Kidney (tissue), 14 donors: ENCODE measurements around the gene AQP1. TPM values are rescaled to one million over a fixed set of nuclear protein-coding genes. Genes with fewer than 3 reads are reported as not detected.

Experiments
- DNase-seq, 5 donors: peaks; one replicate each; pipeline ENCODE4 v3.0.0-alpha.2; 2013 to 2020
- FAIRE-seq: peaks from 2 replicates; lab custom pipeline; 2012; peaks lifted over from hg19 to GRCh38; lab: Jason Lieb, UNC
- H3K27ac ChIP-seq, 2 donors: one replicate each; pipeline ENCODE4 v1.7.0; 2013; ENCODE audit warnings: low read depth in 2 of 2, low read length in 2 of 2, inconsistent platforms in 1 of 2
- H3K27me3 ChIP-seq: one replicate; pipeline ENCODE4 v1.7.1; 2013; ENCODE audit warnings: low read length, inconsistent platforms; ENCODE audit not compliant: control insufficient read depth, insufficient read depth
- H3K36me3 ChIP-seq, 3 donors: one replicate each; pipeline versions ENCODE4 v1.7.0 to v1.7.1; 2013; ENCODE audit warnings: low read length in 3 of 3, control low read depth in 1 of 3, inconsistent platforms in 1 of 3; ENCODE audit not compliant: insufficient read depth in 3 of 3, control insufficient read depth in 2 of 3
- H3K4me1 ChIP-seq, 3 donors: one replicate each; pipeline versions ENCODE4 v1.7.0 to v1.7.1; 2013; ENCODE audit warnings: low read length in 3 of 3, inconsistent platforms in 1 of 3, low read depth in 1 of 3; ENCODE audit not compliant: control insufficient read depth in 2 of 3, insufficient read depth in 2 of 3
- H3K4me3 ChIP-seq, 3 donors: one replicate each; pipeline versions ENCODE4 v1.7.0 to v1.8.1; 2013; ENCODE audit warnings: low read length in 3 of 3, control low read depth in 1 of 3, inconsistent platforms in 1 of 3
- H3K9ac ChIP-seq, 3 donors: one replicate each; pipeline versions ENCODE4 v1.7.0 to v1.7.1; 2013; ENCODE audit warnings: low read length in 3 of 3, control low read depth in 1 of 3, inconsistent platforms in 1 of 3
- H3K9me3 ChIP-seq, 3 donors: one replicate each; pipeline versions ENCODE4 v1.7.0 to v1.7.1; 2013; ENCODE audit warnings: low read length in 3 of 3, control low read depth in 1 of 3, inconsistent platforms in 1 of 3; ENCODE audit not compliant: control insufficient read depth in 2 of 3, insufficient read depth in 1 of 3
- CTCF ChIP-seq: IDR thresholded peaks from 3 replicates; pipeline ENCODE4 v1.5.1; 2012; ENCODE audit warnings: mild to moderate bottlenecking, moderate library complexity, borderline replicate concordance; ENCODE audit not compliant: insufficient read depth; ENCODE audit errors: extremely low read depth
- intact Hi-C: fragments of 100-400 bp; cut with DNase I; formaldehyde crosslinking; loops from one replicate; pipeline ENCODE4 v1.11.1; 2022
- polyA plus RNA-seq: library from polyadenylated mRNA; stranded (reverse); fragments of 350-450 nt; fragmentation: Illumina TruSeq; extraction: RNeasy Lipid Tissue Mini Kit (QIAGEN cat#74804); gene quantifications from one replicate; pipeline ENCODE4 v1.2.3, GENCODE V29; 2014; ENCODE audit warnings: low read depth, low replicate concordance; ENCODE audit not compliant: insufficient read depth
- total RNA-seq: library from RNA; stranded (reverse); fragmentation: NEBNext Ultra II Directional; extraction: Animal tissue kit (Norgen Biotek cat#: 25700); gene quantifications from one replicate; pipeline ENCODE4 v1.2.1, GENCODE V29; 2021
- donor health status: control.
- donor health status: control.
- donor health status: control.
- donor health status: control.
- donor health status: control.
- donor health status: DM: yes; HTN: yes; CAD: no.
- donor health status: Normal renal cell carcinoma (clear cell type).

Gene AQP1
- total and polyA plus RNA-seq, 2 donors from 2014 or later: 291 to 617 TPM

GRCh38 chr7:30881448-30881847, 30.2 kb upstream of the AQP1 start:
- H3K27me3 ChIP-seq: no peaks in the 10 kb centered on the region

GRCh38 chr7:30884881-30885280, 26.8 kb upstream of the AQP1 start:
- Histone ChIP-seq H3K27me3 (no peaks in the 10 kb centered on the region), H3K36me3 (peaks cover 0 to 1% (median 0%) of the 10 kb centered on the region in 3 donors), H3K9me3 (no peaks in the 10 kb centered on the region), H3K4me1 (peaks cover 0 to 6% (median 2%) of the 10 kb centered on the region in 3 donors), H3K9ac (no peak overlapping the region), H3K4me3 (no peak overlapping the region), H3K27ac (no peak overlapping the region)
- TF ChIP-seq CTCF: no peak
- DNase-seq (no peak), FAIRE-seq (no peak)
- intact Hi-C loops: no loop called here

More at GRCh38 chr7:30881448-30881847, 30.2 kb upstream of the AQP1 start:
- H3K36me3 ChIP-seq: no peaks in the 10 kb centered on the region
- H3K27ac ChIP-seq: no peak overlapping the region
- intact Hi-C loops: no loop called here
- TF ChIP-seq CTCF: no peak
- no peaks in the 10 kb centered on the region for H3K9me3 ChIP-seq
- no peak overlapping the region for H3K9ac ChIP-seq
- no peak overlapping the region for H3K4me3 ChIP-seq
- DNase-seq (no peak), FAIRE-seq (no peak)
- H3K4me1 ChIP-seq: peaks cover 0 to under 1% (median 0%) of the 10 kb centered on the region in 3 donors

- peaks cover 0 to 6% (median 2%) of the 10 kb centered on the region in 3 donors for H3K4me1 ChIP-seq
- peak in 3 of 5 donors; percentile 45 to 69 (median 62) for DNase-seq
- intact Hi-C loops: no loop called here
These were observed 25.0 kb upstream of the AQP1 start for GRCh38 chr7:30886608-30887011.

More at GRCh38 chr7:30886608-30887011, 25.0 kb upstream of the AQP1 start:
- H3K4me3 ChIP-seq: no peak overlapping the region
- H3K9ac ChIP-seq: no peak overlapping the region
- peaks cover 0 to 3% (median 0%) of the 10 kb centered on the region in 3 donors for H3K36me3 ChIP-seq
- no peak for TF ChIP-seq CTCF
- H3K27ac ChIP-seq: no peak overlapping the region
- no peak for FAIRE-seq
- H3K27me3 ChIP-seq: no peaks in the 10 kb centered on the region
- no peaks in the 10 kb centered on the region for H3K9me3 ChIP-seq
